ENCODE measurements around the gene UPK3B.
"Not testable (repeated sequence)": the region's sequence is repeated elsewhere in the genome, so short reads cannot be mapped to it uniquely, and the experiment has no call there.

The UPK3B gene

GRCh38 chr7:76565001-76565400, 54.6 kb downstream of the UPK3B start:
- H3K4me3 ChIP-seq (ENCODE audit: low read length); DNase-seq (ENCODE audit: low read depth, low spot score): not testable (repeated sequence)
